Endothelial cell (in vitro differentiated cells): ENCODE measurements around the gene PTPRJ. TPM values are rescaled to one million over a fixed set of nuclear protein-coding genes. Genes with fewer than 3 reads are reported as not detected.

ENCODE experiments used
- DNase-seq: peaks from one replicate; pipeline ENCODE4 v3.0.0; 2021; ENCODE audit warnings: low spot score
- H3K27ac Mint-ChIP-seq: one replicate; pipeline ENCODE4 v1.8.0; 2021; ENCODE audit warnings: mixed read lengths, inconsistent platforms; ENCODE audit not compliant: unreplicated experiment
- H3K27me3 Mint-ChIP-seq: one replicate; pipeline ENCODE4 v1.8.0; 2021; ENCODE audit warnings: mild to moderate bottlenecking, moderate library complexity, mixed read lengths, inconsistent platforms; ENCODE audit not compliant: unreplicated experiment
- H3K36me3 Mint-ChIP-seq: one replicate; pipeline ENCODE4 v1.8.0; 2021; ENCODE audit warnings: mild to moderate bottlenecking, low read depth, mixed read lengths, inconsistent platforms; ENCODE audit not compliant: unreplicated experiment
- H3K4me1 Mint-ChIP-seq: one replicate; pipeline ENCODE4 v1.8.0; 2021; ENCODE audit warnings: mild to moderate bottlenecking, mixed read lengths, inconsistent platforms; ENCODE audit not compliant: unreplicated experiment
- H3K4me3 Mint-ChIP-seq: one replicate; pipeline ENCODE4 v1.8.0; 2021; ENCODE audit warnings: mild to moderate bottlenecking, mixed read lengths, inconsistent platforms; ENCODE audit not compliant: unreplicated experiment
- H3K9me3 Mint-ChIP-seq: one replicate; pipeline ENCODE4 v1.8.0; 2021; ENCODE audit warnings: mixed read lengths, inconsistent platforms; ENCODE audit not compliant: unreplicated experiment
- total RNA-seq: library from RNA; stranded (reverse); fragmentation: NEBNext Ultra II Directional; extraction: Animal tissue kit (Norgen Biotek cat#: 25700); gene quantifications from one replicate; pipeline ENCODE4 v1.2.1, GENCODE V29; 2021; ENCODE audit not compliant: unreplicated experiment
- TF ChIP-seq, protein P1 (sequence below): fragments of 200-600 bp; sonication (generic); IDR thresholded peaks from one replicate; pipeline ENCODE4 v1.5.0; 2021; ENCODE audit warnings: antibody characterized with exemption; ENCODE audit not compliant: unreplicated experiment

PTPRJ gene
- total RNA-seq, 1 donor from 2014 or later = 1.6 TPM

DNA sequence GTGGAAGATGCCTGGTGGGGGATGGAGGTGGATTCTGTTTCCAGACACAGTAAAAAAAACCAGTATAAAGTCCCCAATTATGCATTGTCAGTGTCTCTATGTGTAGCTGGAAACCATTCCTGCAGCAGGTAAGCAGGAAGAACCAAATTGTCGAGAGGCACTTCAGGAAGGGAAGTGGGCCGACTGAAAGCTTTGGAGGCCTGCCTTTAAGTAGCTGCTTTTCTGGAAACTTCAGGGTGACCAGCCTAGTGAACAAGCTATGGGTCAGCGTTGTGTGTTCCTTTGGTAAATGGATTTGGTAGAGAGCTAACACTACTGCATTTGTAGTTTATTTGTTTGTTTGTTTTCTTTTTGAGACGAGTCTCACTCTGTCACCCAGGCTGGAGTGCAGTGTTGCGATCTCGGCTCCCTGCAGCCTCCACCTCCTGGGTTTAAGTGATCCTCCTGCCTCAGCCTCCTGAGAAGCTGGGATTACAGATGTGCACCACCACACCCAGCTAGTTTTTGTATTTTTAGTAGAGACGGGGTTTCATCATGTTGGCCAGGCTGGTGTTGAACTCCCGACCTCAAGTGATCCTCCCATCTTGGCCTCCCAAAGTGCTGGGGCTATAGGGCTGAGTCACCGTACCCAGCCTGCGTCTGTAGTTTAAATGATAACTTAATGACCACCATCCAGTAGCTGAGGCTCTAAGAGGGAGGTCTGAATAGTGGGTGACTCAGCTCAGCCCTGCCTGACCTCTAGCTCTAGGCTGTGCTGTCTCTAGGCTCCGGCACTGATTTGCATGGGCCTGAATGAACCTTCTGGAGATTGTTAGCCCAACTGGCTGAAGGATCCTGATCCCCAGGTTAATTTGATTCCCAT is 12.8 kb downstream of the PTPRJ start:
- TF ChIP-seq, protein P1, sequence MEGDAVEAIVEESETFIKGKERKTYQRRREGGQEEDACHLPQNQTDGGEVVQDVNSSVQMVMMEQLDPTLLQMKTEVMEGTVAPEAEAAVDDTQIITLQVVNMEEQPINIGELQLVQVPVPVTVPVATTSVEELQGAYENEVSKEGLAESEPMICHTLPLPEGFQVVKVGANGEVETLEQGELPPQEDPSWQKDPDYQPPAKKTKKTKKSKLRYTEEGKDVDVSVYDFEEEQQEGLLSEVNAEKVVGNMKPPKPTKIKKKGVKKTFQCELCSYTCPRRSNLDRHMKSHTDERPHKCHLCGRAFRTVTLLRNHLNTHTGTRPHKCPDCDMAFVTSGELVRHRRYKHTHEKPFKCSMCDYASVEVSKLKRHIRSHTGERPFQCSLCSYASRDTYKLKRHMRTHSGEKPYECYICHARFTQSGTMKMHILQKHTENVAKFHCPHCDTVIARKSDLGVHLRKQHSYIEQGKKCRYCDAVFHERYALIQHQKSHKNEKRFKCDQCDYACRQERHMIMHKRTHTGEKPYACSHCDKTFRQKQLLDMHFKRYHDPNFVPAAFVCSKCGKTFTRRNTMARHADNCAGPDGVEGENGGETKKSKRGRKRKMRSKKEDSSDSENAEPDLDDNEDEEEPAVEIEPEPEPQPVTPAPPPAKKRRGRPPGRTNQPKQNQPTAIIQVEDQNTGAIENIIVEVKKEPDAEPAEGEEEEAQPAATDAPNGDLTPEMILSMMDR = no peak
- Mint-ChIP-seq H3K9me3 (no peaks in the 10 kb centered on the region), H3K4me1 (peaks cover 6% of the 10 kb centered on the region), H3K27me3 (no peaks in the 10 kb centered on the region), H3K4me3 (no peak overlapping the region), H3K27ac (no peak overlapping the region), H3K36me3 (no peaks in the 10 kb centered on the region)
- DNase-seq = no peak

GRCh38 chr11:47994417-47994816 is 14.1 kb downstream of the PTPRJ start:
- Mint-ChIP-seq H3K36me3 (no peaks in the 10 kb centered on the region), H3K9me3 (no peaks in the 10 kb centered on the region), H3K27me3 (no peaks in the 10 kb centered on the region), H3K4me3 (no peak overlapping the region), H3K27ac (no peak overlapping the region), H3K4me1 (peaks cover 6% of the 10 kb centered on the region)
- TF ChIP-seq, protein P1 = no peak
- no peak for DNase-seq

DNA sequence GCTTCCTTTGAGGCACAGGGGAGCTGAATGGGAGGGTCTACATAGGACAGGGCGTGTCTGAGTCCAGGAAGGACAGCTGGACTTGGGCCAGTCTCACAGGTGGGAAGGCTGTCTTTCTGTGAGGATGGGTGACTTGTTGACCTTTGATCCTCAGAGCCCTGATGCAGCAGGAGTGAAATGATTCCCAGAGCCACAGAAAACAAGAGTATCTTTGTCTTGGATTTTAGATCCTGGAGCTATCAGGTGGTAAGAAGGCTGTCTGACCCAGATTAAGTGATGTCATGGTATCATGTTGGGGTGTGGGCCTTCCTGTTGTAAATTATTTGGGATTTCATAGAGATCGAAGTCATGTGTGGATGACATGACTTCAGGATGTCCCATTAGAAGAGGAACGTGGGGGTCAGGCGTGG is 15.0 kb downstream of the PTPRJ start:
- H3K4me1 Mint-ChIP-seq = peaks cover 6% of the 10 kb centered on the region

GRCh38 chr11:47997063-47998053 is 17.0 kb downstream of the PTPRJ start:
- Mint-ChIP-seq H3K36me3 (no peaks in the 10 kb centered on the region), H3K4me1 (no peaks in the 10 kb centered on the region), H3K27me3 (peaks cover 2% of the 10 kb centered on the region), H3K27ac (no peak overlapping the region), H3K9me3 (no peaks in the 10 kb centered on the region), H3K4me3 (no peak overlapping the region)
- TF ChIP-seq, protein P1 = no peak
- DNase-seq = no peak

More for the DNA sequence above, 15.0 kb downstream of the PTPRJ start:
- H3K4me3 Mint-ChIP-seq = no peak overlapping the region
- TF ChIP-seq, protein P1 = no peak
- no peaks in the 10 kb centered on the region for H3K27me3 Mint-ChIP-seq
- no peak for DNase-seq
- no peaks in the 10 kb centered on the region for H3K36me3 Mint-ChIP-seq
- no peak overlapping the region for H3K27ac Mint-ChIP-seq
- H3K9me3 Mint-ChIP-seq = no peaks in the 10 kb centered on the region
